SH-SY5Y (cell line): Measurements from ENCODE around the gene CCDC180.

ENCODE experiments used
- GATA2 ChIP-seq: IDR thresholded peaks from 2 replicates; pipeline ENCODE4 v1.6.1; 2011; ENCODE audit warnings: mild to moderate bottlenecking, low read depth, low read length
- GATA3 ChIP-seq: IDR thresholded peaks from 2 replicates; pipeline ENCODE4 v1.6.1; 2011; ENCODE audit warnings: low read depth, mild to moderate bottlenecking, low read length, moderate library complexity

DNA sequence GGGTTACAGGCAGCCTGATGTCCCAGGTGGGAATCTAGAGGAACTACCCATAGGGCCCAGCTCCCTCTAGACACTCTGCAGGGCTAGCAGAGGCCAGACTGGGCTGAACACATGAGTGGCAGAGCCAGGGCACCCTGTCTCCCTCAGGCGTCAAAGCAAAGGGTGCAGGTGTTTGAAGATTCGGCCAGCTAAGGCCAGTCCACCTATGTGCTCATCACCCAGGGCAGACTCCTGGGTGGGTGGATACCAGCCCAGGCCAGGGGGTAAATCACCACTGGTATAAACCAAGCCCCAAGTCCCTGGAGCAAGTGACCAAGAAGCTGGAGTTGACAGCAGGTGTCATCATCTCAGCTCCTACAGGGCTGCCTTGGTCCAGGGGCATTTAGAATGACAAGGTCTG is 3.4 kb downstream of the CCDC180 start:
- TF ChIP-seq GATA2 (no peak), GATA3 (no peak)
